GM18519 (cell line): ENCODE results near the gene LSM4.

Experiments used
- ATAC-seq: cut with Tn5 transposase; IDR thresholded peaks from one replicate; pipeline ENCODE4 v1.9.1; 2021; ENCODE audit warnings: mild to moderate bottlenecking, moderate library complexity; ENCODE audit not compliant: unreplicated experiment, low FRiP score

Gene LSM4

DNA sequence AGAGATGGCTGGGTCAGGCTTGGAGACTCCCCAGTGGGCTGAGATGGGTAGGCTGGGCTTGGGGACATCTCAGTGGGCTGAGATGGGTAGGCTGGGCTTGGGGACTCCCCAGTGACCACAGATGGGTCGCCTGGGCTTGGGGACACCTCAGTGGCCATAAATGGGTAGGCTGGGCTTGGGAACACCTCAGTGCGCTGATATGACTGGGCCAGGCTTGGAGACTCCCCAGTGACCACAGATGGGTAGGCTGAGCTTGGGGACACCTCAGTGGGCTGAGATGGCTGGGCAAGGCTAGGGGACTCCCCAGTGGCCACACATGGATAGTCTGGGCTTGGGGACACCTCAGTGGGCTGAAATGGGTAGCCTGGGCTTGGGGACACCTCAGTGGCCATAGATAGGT is 61.4 kb downstream of the LSM4 start:
- ATAC-seq, result no peak

GRCh38 chr19:18259893-18260292 is 63.0 kb downstream of the LSM4 start:
- no peak for ATAC-seq

- ATAC-seq, result no peak
Observed at GRCh38 chr19:18257503-18258470, 65.1 kb downstream of the LSM4 start.
